Loucy (cell line): ENCODE data around the gene OGFOD2.

Experiments used
- EZH2phosphoT487 ChIP-seq: fragments of 200-600 bp; IDR thresholded peaks from 2 replicates; pipeline ENCODE4 v1.6.1; 2018; ENCODE audit warnings: antibody characterized with exemption, mild to moderate bottlenecking, moderate library complexity, borderline replicate concordance
- TF ChIP-seq, protein P1 (sequence below): fragments of 200-600 bp; sonication (generic); conservative IDR thresholded peaks from 2 replicates; pipeline ENCODE4 v1.5.1; 2014; ENCODE audit warnings: mild to moderate bottlenecking, antibody characterized with exemption, low read length

DNA sequence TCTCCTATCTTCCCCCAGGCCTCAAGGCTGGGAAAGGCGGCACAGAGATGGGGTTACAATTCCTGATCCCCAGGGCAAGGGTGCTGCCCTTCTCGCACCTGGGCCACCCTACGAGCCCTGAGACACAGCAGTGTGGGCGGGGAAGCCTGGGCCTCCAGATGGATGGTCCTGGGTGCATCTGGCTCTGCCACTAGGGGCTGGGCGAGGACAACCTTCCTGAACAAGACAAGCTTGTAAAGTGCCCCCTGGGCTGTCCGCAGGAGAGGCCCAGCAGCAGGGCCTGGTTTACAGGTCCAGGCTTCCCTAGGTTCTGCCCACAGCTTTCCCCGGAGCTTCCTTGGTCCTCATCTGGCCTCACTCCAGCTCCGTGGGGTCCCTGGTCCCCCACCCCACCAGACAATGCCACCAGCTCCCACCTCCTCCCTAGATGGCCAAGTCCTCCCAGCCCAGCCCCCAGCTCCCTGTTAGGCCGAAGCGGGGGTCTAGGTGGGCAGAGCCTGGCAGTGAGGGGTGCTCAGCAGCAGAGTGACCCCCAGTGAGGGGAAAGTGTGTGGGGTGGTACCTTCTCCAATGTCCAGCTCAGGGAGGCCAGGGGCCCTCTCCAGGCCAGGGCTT, 14.3 kb downstream of the OGFOD2 start:
- TF ChIP-seq, protein P1, sequence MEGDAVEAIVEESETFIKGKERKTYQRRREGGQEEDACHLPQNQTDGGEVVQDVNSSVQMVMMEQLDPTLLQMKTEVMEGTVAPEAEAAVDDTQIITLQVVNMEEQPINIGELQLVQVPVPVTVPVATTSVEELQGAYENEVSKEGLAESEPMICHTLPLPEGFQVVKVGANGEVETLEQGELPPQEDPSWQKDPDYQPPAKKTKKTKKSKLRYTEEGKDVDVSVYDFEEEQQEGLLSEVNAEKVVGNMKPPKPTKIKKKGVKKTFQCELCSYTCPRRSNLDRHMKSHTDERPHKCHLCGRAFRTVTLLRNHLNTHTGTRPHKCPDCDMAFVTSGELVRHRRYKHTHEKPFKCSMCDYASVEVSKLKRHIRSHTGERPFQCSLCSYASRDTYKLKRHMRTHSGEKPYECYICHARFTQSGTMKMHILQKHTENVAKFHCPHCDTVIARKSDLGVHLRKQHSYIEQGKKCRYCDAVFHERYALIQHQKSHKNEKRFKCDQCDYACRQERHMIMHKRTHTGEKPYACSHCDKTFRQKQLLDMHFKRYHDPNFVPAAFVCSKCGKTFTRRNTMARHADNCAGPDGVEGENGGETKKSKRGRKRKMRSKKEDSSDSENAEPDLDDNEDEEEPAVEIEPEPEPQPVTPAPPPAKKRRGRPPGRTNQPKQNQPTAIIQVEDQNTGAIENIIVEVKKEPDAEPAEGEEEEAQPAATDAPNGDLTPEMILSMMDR, result 0 out of 2 replicates have a peak, but pooled peaks have one; percentile 12
- TF ChIP-seq EZH2phosphoT487, result no peak
